Measurements from ENCODE around the gene KIF2A. TPM values are rescaled to one million over a fixed set of nuclear protein-coding genes. Genes with fewer than 3 reads are reported as not detected.

KIF2A gene
- total and polyA plus RNA-seq, 2 of the 4 experiments (the other 2 are of a cell fraction) = 23.6 to 37.3 TPM

- Histone ChIP-seq H3K36me3 (ENCODE audit: control insufficient read depth, insufficient read depth, low read length) (no peaks in the 10 kb centered on the region), H2AK9ac (replicated peaks; ENCODE audit: low read depth, low read length, poor library complexity) (no peak overlapping the region), H3K4ac (ENCODE audit: low read depth, low read length) (no peak overlapping the region), H3K56ac (ENCODE audit: extremely low read depth, insufficient read depth, low read length) (no peak overlapping the region), H3K9ac (ENCODE audit: low read depth, low read length) (no peak overlapping the region), H3K4me3 (ENCODE audit: insufficient read depth, low read depth, low read length) (no peak overlapping the region), H4K8ac (ENCODE audit: low read depth in 2 of 2, low read length in 2 of 2) (no peak overlapping the region), H4K91ac (ENCODE audit: insufficient read depth, low read depth, low read length) (no peak overlapping the region), H2BK15ac (ENCODE audit: low read depth, low read length) (no peak overlapping the region), H4K20me1 (ENCODE audit: insufficient read depth, low read length) (no peaks in the 10 kb centered on the region), H2BK20ac (ENCODE audit: low read depth, low read length) (no peak overlapping the region), H2AFZ (replicated peaks; ENCODE audit: low read length, poor library complexity) (no peak overlapping the region), H3K27me3 (ENCODE audit: control insufficient read depth, insufficient read depth, low read length) (no peaks in the 10 kb centered on the region), H2BK120ac (ENCODE audit: low read depth, low read length) (no peak overlapping the region), H2BK5ac (ENCODE audit: low read depth, low read length, poor library complexity, severe bottlenecking) (no peak overlapping the region), H4K5ac (ENCODE audit: low read depth, low read length) (no peak overlapping the region), H3K9me1 (ENCODE audit: insufficient read depth, low read length) (no peaks in the 10 kb centered on the region), H3K18ac (ENCODE audit: low read depth, low read length) (no peak overlapping the region), H3K14ac (replicated peaks; ENCODE audit: low read depth, low read length) (no peak overlapping the region), H3K9me3 (ENCODE audit: control insufficient read depth, insufficient read depth, low read length) (no peaks in the 10 kb centered on the region), H3K4me2 (ENCODE audit: low read depth, low read length) (no peak overlapping the region), H3K4me1 (ENCODE audit: control insufficient read depth, insufficient read depth, low read length) (no peaks in the 10 kb centered on the region), H2AK5ac (ENCODE audit: low read depth, low read length) (no peak overlapping the region), H3K27ac (ENCODE audit: insufficient read depth, low read length) (no peak overlapping the region), H3K79me1 (ENCODE audit: low read depth in 1 of 2, low read length in 2 of 2) (no peaks in the 10 kb centered on the region), H3K23ac (ENCODE audit: low read depth, low read length) (no peak overlapping the region)
- dilution Hi-C loops (cut with HindIII; ENCODE audit: low sequenced_read_pairs, unreplicated experiment) = no loop called here
- ChIA-PET CTCF (interaction anchor here (0.6 to 0.9 kb wide), 2 partner anchors 11 to 17 kb away, joined by 3 to 5 read pairs; no protein-coding TSS in a partner anchor), POLR2A (ENCODE audit: unreplicated experiment) (no interaction called here)
- intact Hi-C loops (cut with micrococcal nuclease) = no loop called here
- DNase-seq = no peak
- BruUV-seq (replicated peaks) = no TSS peak
- WGBS, 2 experiments (ENCODE audit: extremely low coverage in 2 of 2, insufficient read length in 1 of 2) = no CpG with 5 or more reads among the region's 1 CpG
- no peak for TF ChIP-seq USF2 (IDR thresholded peaks at IDR 0.05; ENCODE audit: low read depth, low read length)
- TF ChIP-seq MAZ (IDR thresholded peaks at IDR 0.05; ENCODE audit: borderline replicate concordance, low read depth, low read length) = no peak
- no peak for TF ChIP-seq ELK1 (IDR thresholded peaks at IDR 0.05; ENCODE audit: borderline replicate concordance, low read depth, low read length)
- TF ChIP-seq RAD21 (IDR thresholded peaks at IDR 0.05; ENCODE audit: low read length) = no peak
- TF ChIP-seq CEBPB (IDR thresholded peaks at IDR 0.05; ENCODE audit: low read depth, low read length) = no peak
- TF ChIP-seq RCOR1 (IDR thresholded peaks at IDR 0.05; ENCODE audit: insufficient replicate concordance, low read length) = no peak
- TF ChIP-seq FOS (IDR thresholded peaks at IDR 0.05; ENCODE audit: low read depth, low read length) = no peak
- no peak for TF ChIP-seq MXI1 (IDR thresholded peaks at IDR 0.05; ENCODE audit: borderline replicate concordance, low read depth, low read length)
- TF ChIP-seq RFX5 (IDR thresholded peaks at IDR 0.05; ENCODE audit: low read depth, low read length) = no peak
- TF ChIP-seq BHLHE40 (IDR thresholded peaks at IDR 0.05; ENCODE audit: low read depth, low read length) = no peak
- TF ChIP-seq NFE2L2 (IDR thresholded peaks at IDR 0.05; ENCODE audit: low read depth, low read length) = no peak
- no peak for TF ChIP-seq MAFK (IDR thresholded peaks at IDR 0.05; ENCODE audit: low read depth, low read length)
- no peak for ATAC-seq (ENCODE audit: low read depth)
- in situ Hi-C loops (cut with MboI; ENCODE audit: low sequenced_read_pairs) = no loop called here
Observed at GRCh38 chr5:62288118-62288517, 17.9 kb upstream of the KIF2A start.

All from IMR-90 (cell line).